Karpas-422 (cell line): ENCODE data around the gene LHFPL6. TPM values are rescaled to one million over a fixed set of nuclear protein-coding genes. Genes with fewer than 3 reads are reported as not detected.

Source experiments
- DNase-seq: peaks from one replicate; pipeline ENCODE4 v3.0.0-alpha.2; 2015
- H2AFZ ChIP-seq: fragments of 200-600 bp; sonication (generic); 2 replicates; pipeline ENCODE4 v1.6.1; 2014; ENCODE audit warnings: antibody characterized with exemption, low read length, mixed read lengths
- H3K27ac ChIP-seq: fragments of 200-600 bp; sonication (generic); 2 replicates; pipeline ENCODE4 v1.5.1; 2014; ENCODE audit warnings: mild to moderate bottlenecking, low read length, moderate library complexity
- H3K27me3 ChIP-seq: fragments of 200-600 bp; sonication (generic); 2 replicates; pipeline ENCODE4 v1.6.1; 2014; ENCODE audit warnings: low read length, mixed read lengths
- H3K36me3 ChIP-seq: fragments of 200-600 bp; sonication (generic); 2 replicates; pipeline ENCODE4 v1.6.1; 2014; ENCODE audit warnings: low read length, mixed read lengths; ENCODE audit not compliant: insufficient read depth
- H3K4me1 ChIP-seq: fragments of 200-600 bp; sonication (generic); 2 replicates; pipeline ENCODE4 v1.6.1; 2014; ENCODE audit warnings: mild to moderate bottlenecking, low read length, mixed read lengths
- H3K4me2 ChIP-seq: fragments of 200-600 bp; sonication (generic); 2 replicates; pipeline ENCODE4 v1.6.1; 2014; ENCODE audit warnings: low read length, low read depth, mild to moderate bottlenecking; ENCODE audit not compliant: poor library complexity, severe bottlenecking
- H3K4me3 ChIP-seq: fragments of 200-600 bp; sonication (generic); 2 replicates; pipeline ENCODE4 v1.5.1; 2014; ENCODE audit warnings: mild to moderate bottlenecking, antibody characterized with exemption, low read length, mixed read lengths
- H3K79me2 ChIP-seq: fragments of 200-600 bp; sonication (generic); 2 replicates; pipeline ENCODE4 v1.6.1; 2014; ENCODE audit warnings: mild to moderate bottlenecking, low read length, mixed read lengths
- H3K9ac ChIP-seq: fragments of 200-600 bp; sonication (generic); 2 replicates; pipeline ENCODE4 v1.6.0; 2014; ENCODE audit warnings: low read length
- H3K9me2 ChIP-seq: fragments of 200-600 bp; sonication (generic), shearing (Covaris generic); replicated peaks from 2 replicates; pipeline ENCODE4 v1.6.0; 2014; ENCODE audit warnings: mild to moderate bottlenecking, low read length, moderate library complexity; ENCODE audit not compliant: insufficient read depth
- H3K9me3 ChIP-seq: fragments of 300-700, 200-600 bp; sonication (generic); 2 replicates; pipeline ENCODE4 v1.6.1; 2014; ENCODE audit warnings: low read length, mixed read lengths
- H4K20me1 ChIP-seq: fragments of 200-600 bp; sonication (generic); 2 replicates; pipeline ENCODE4 v1.6.1; 2014; ENCODE audit warnings: mild to moderate bottlenecking, antibody characterized with exemption, low read length, low read depth; ENCODE audit not compliant: insufficient read depth
- total RNA-seq: library from RNA; depleted of rRNA; stranded (reverse); fragments of >200 nt; shearing (Covaris generic); gene quantifications from 2 replicates; pipeline ENCODE4 v1.2.3, GENCODE V29; 2014; ENCODE audit warnings: low replicate concordance

The LHFPL6 gene
- total RNA-seq, 1 experiment from 2014 or later = not detected

GRCh38 chr13:39419068-39419467 is 183.9 kb downstream of the LHFPL6 start:
- no peaks in the 10 kb centered on the region for H3K9me2 ChIP-seq
- H3K27me3 ChIP-seq = no peaks in the 10 kb centered on the region
- H3K4me2 ChIP-seq = no peak overlapping the region
- no peaks in the 10 kb centered on the region for H4K20me1 ChIP-seq
- no peaks in the 10 kb centered on the region for H3K36me3 ChIP-seq
- no peak for DNase-seq
- no peaks in the 10 kb centered on the region for H3K79me2 ChIP-seq
- H3K27ac ChIP-seq = no peak overlapping the region
- no peaks in the 10 kb centered on the region for H3K9me3 ChIP-seq
- H3K4me1 ChIP-seq = no peaks in the 10 kb centered on the region
- no peak overlapping the region for H2AFZ ChIP-seq
- H3K4me3 ChIP-seq = no peak overlapping the region
- H3K9ac ChIP-seq = no peak overlapping the region

- Histone ChIP-seq H3K9me3 (no peaks in the 10 kb centered on the region), H3K27me3 (no peaks in the 10 kb centered on the region), H3K4me2 (no peak overlapping the region), H3K79me2 (no peaks in the 10 kb centered on the region), H3K4me1 (no peaks in the 10 kb centered on the region), H3K36me3 (no peaks in the 10 kb centered on the region), H3K27ac (no peak overlapping the region), H4K20me1 (no peaks in the 10 kb centered on the region), H3K4me3 (no peak overlapping the region), H3K9me2 (no peaks in the 10 kb centered on the region), H3K9ac (no peak overlapping the region), H2AFZ (no peak overlapping the region)
- DNase-seq = no peak
These were observed 184.6 kb downstream of the LHFPL6 start for GRCh38 chr13:39418424-39418823.

- Histone ChIP-seq H3K4me2 (no peak overlapping the region), H3K27ac (no peak overlapping the region), H4K20me1 (no peaks in the 10 kb centered on the region), H3K4me3 (no peak overlapping the region), H3K4me1 (no peaks in the 10 kb centered on the region), H3K79me2 (no peaks in the 10 kb centered on the region), H2AFZ (no peak overlapping the region), H3K36me3 (no peaks in the 10 kb centered on the region), H3K9me2 (no peaks in the 10 kb centered on the region), H3K9me3 (no peaks in the 10 kb centered on the region), H3K27me3 (no peaks in the 10 kb centered on the region), H3K9ac (no peak overlapping the region)
- DNase-seq = no peak
These were observed 185.3 kb downstream of the LHFPL6 start for GRCh38 chr13:39417643-39418042.

GRCh38 chr13:39417131-39417530 is 185.9 kb downstream of the LHFPL6 start:
- no peaks in the 10 kb centered on the region for H3K9me3 ChIP-seq
- no peak overlapping the region for H3K9ac ChIP-seq
- H3K27me3 ChIP-seq = no peaks in the 10 kb centered on the region
- H3K4me2 ChIP-seq = no peak overlapping the region
- no peaks in the 10 kb centered on the region for H3K36me3 ChIP-seq
- no peak overlapping the region for H3K27ac ChIP-seq
- DNase-seq = no peak
- no peak overlapping the region for H3K4me3 ChIP-seq
- no peaks in the 10 kb centered on the region for H4K20me1 ChIP-seq
- H3K79me2 ChIP-seq = no peaks in the 10 kb centered on the region
- H3K9me2 ChIP-seq = no peaks in the 10 kb centered on the region
- H3K4me1 ChIP-seq = peaks cover 3% of the 10 kb centered on the region; the same call in 1 of the 2 replicates
- H2AFZ ChIP-seq = no peak overlapping the region

- Histone ChIP-seq H3K9me3 (no peaks in the 10 kb centered on the region), H3K79me2 (no peaks in the 10 kb centered on the region), H3K4me1 (peaks cover 3% of the 10 kb centered on the region; the same call in 1 of the 2 replicates), H3K36me3 (no peaks in the 10 kb centered on the region), H3K27ac (no peak overlapping the region), H3K9ac (no peak overlapping the region), H3K9me2 (no peaks in the 10 kb centered on the region), H2AFZ (no peak overlapping the region), H3K4me2 (no peak overlapping the region), H4K20me1 (no peaks in the 10 kb centered on the region), H3K4me3 (no peak overlapping the region), H3K27me3 (no peaks in the 10 kb centered on the region)
- peak; percentile 70 for DNase-seq
These were observed 187.8 kb downstream of the LHFPL6 start for GRCh38 chr13:39415008-39415802.

GRCh38 chr13:39414339-39414738 is 188.7 kb downstream of the LHFPL6 start:
- H3K27ac ChIP-seq = no peak overlapping the region
- no peaks in the 10 kb centered on the region for H3K36me3 ChIP-seq
- H3K4me3 ChIP-seq = no peak overlapping the region
- H4K20me1 ChIP-seq = no peaks in the 10 kb centered on the region
- no peaks in the 10 kb centered on the region for H3K79me2 ChIP-seq
- H3K9ac ChIP-seq = no peak overlapping the region
- H2AFZ ChIP-seq = no peak overlapping the region
- H3K27me3 ChIP-seq = no peaks in the 10 kb centered on the region
- no peaks in the 10 kb centered on the region for H3K9me2 ChIP-seq
- no peak for DNase-seq
- no peaks in the 10 kb centered on the region for H3K9me3 ChIP-seq
- peaks cover 3% of the 10 kb centered on the region; the same call in 1 of the 2 replicates for H3K4me1 ChIP-seq
- no peak overlapping the region for H3K4me2 ChIP-seq

- Histone ChIP-seq H3K27me3 (no peaks in the 10 kb centered on the region), H3K4me2 (no peak overlapping the region), H3K9me2 (no peaks in the 10 kb centered on the region), H3K79me2 (no peaks in the 10 kb centered on the region), H3K27ac (no peak overlapping the region), H2AFZ (no peak overlapping the region), H3K9ac (no peak overlapping the region), H4K20me1 (no peaks in the 10 kb centered on the region), H3K4me1 (peaks cover 3% of the 10 kb centered on the region; the same call in 1 of the 2 replicates), H3K9me3 (no peaks in the 10 kb centered on the region), H3K36me3 (no peaks in the 10 kb centered on the region), H3K4me3 (no peak overlapping the region)
- no peak for DNase-seq
These were observed 191.5 kb downstream of the LHFPL6 start for GRCh38 chr13:39411511-39411910.

GRCh38 chr13:39410964-39411363 is 192.0 kb downstream of the LHFPL6 start:
- no peaks in the 10 kb centered on the region for H3K79me2 ChIP-seq
- no peaks in the 10 kb centered on the region for H3K36me3 ChIP-seq
- no peak overlapping the region for H3K9ac ChIP-seq
- no peak overlapping the region for H2AFZ ChIP-seq
- H3K9me3 ChIP-seq = no peaks in the 10 kb centered on the region
- H3K4me1 ChIP-seq = peaks cover 3% of the 10 kb centered on the region; the same call in 1 of the 2 replicates
- H3K4me2 ChIP-seq = no peak overlapping the region
- H3K27ac ChIP-seq = no peak overlapping the region
- no peaks in the 10 kb centered on the region for H3K9me2 ChIP-seq
- no peaks in the 10 kb centered on the region for H3K27me3 ChIP-seq
- no peak for DNase-seq
- H4K20me1 ChIP-seq = no peaks in the 10 kb centered on the region
- H3K4me3 ChIP-seq = no peak overlapping the region
